OCI-LY1 (cell line): ENCODE measurements around the gene MAN1C1.

Experiments used
- EZH2 ChIP-seq: fragments of 200-600 bp; sonication (generic), shearing (Covaris generic); IDR thresholded peaks from 2 replicates; pipeline ENCODE4 v1.8.0; 2017; ENCODE audit warnings: borderline replicate concordance, mixed run types, mild to moderate bottlenecking, antibody characterized with exemption, low read length, moderate library complexity, mixed read lengths
- TF ChIP-seq, protein P1 (sequence below): fragments of 200-600 bp; sonication (generic), shearing (Covaris generic); IDR thresholded peaks from 2 replicates; pipeline ENCODE4 v1.5.1; 2017; ENCODE audit warnings: mild to moderate bottlenecking, antibody characterized with exemption, low read length, moderate library complexity, mixed read lengths

DNA sequence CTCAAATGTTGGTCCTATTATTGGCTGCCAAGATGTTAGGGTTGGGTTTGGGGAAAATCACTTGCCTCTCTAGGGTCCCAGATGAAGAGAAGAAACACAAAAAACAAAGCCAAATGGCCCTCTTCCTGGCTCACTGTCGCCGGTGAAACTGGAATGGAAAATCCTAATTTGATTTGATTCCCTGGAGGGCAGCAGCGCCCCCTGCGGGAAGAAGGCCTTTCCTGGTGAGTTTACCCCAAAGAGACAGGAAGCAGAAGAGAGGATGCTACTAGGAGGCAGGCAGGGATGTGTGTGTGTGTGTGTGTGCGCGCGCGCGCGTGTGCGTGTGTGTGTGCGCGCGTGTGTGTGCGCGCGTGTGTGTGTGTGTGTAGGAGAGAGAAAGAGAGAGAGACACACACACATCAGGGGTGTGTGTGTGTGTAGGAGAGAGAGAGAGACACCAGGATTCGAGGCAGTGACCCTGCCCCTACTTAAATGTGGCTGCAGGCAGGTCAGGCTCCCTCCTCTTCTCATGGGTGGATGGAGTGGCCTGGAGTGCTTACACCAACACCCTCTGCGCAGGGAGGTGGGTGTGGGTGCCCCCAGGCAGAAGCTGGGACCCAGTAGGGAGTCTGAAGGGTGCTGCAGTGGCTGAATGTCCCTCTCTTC, 180.3 kb downstream of the MAN1C1 start:
- TF ChIP-seq, protein P1, sequence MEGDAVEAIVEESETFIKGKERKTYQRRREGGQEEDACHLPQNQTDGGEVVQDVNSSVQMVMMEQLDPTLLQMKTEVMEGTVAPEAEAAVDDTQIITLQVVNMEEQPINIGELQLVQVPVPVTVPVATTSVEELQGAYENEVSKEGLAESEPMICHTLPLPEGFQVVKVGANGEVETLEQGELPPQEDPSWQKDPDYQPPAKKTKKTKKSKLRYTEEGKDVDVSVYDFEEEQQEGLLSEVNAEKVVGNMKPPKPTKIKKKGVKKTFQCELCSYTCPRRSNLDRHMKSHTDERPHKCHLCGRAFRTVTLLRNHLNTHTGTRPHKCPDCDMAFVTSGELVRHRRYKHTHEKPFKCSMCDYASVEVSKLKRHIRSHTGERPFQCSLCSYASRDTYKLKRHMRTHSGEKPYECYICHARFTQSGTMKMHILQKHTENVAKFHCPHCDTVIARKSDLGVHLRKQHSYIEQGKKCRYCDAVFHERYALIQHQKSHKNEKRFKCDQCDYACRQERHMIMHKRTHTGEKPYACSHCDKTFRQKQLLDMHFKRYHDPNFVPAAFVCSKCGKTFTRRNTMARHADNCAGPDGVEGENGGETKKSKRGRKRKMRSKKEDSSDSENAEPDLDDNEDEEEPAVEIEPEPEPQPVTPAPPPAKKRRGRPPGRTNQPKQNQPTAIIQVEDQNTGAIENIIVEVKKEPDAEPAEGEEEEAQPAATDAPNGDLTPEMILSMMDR: peak; percentile 84
- no peak for TF ChIP-seq EZH2
